GM19238 (cell line): ENCODE results near the gene POU4F1.
"Not testable (repeated sequence)": the region's sequence is repeated elsewhere in the genome, so short reads cannot be mapped to it uniquely, and the experiment has no call there.

ENCODE experiments used
- DNase-seq: peaks from one replicate; pipeline ENCODE4 v3.0.0; 2011; ENCODE audit warnings: low spot score; ENCODE audit not compliant: insufficient read length

The POU4F1 gene, protein sequence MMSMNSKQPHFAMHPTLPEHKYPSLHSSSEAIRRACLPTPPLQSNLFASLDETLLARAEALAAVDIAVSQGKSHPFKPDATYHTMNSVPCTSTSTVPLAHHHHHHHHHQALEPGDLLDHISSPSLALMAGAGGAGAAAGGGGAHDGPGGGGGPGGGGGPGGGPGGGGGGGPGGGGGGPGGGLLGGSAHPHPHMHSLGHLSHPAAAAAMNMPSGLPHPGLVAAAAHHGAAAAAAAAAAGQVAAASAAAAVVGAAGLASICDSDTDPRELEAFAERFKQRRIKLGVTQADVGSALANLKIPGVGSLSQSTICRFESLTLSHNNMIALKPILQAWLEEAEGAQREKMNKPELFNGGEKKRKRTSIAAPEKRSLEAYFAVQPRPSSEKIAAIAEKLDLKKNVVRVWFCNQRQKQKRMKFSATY

DNA sequence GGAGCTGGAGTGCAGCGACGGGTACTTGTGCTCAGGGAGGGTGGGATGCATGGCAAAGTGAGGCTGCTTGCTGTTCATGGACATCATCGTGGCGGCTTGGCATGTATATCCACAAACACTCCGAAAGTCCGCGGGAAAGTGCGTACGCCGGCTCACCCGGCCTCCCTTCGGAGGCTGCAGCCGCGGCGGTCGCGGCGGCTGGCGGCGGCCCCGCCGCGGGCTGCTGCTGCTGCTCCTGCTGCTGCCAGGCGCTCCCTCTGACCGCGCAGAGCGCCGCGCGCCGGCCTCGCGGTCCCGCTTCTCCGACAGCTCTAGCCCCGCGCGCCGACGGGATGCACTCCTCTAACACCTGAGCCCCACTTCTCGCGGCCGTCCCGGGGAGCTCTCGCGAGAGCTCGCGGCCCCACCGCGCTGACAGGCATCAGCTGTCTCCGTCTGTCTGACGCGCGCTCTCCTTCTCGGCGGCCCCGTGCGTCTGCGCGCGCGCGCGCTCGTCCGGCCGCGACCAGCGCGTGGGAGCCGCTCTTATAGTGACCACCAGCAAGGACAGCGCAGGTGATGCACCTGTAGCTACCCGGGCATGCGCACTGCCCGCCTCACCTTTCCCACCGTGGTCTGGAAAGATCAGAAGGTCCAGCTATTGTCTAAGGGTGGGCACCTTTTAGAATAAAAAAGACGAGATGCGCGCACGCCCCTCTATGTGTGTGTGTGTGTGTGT, at the start of gene POU4F1:
TSS of gene POU4F1 (minus strand) at position 313 of the 718 bp plus-strand sequence. CDS start at position 87, 226 bp downstream.
- DNase-seq, result peak; percentile 65

DNA sequence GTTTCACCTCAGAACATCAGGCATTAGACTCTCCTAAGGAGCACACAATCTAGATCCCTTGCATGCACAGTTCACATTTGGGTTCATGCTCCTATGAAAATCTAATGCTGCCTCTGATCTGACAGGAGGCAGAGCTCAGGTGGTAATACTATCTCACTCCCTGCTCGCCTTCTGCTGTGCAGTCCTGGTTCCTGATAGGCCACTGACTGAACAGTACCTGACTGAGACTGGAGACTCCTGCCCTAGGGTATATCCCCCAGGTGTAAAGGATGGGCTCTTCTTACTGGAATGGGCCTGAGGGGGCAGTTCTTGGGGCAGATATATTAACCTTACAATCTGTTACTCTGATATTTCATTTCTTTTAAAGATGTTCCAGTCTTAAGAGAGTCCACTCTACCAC, 49.3 kb upstream of the POU4F1 start:
- DNase-seq, result no peak

DNA sequence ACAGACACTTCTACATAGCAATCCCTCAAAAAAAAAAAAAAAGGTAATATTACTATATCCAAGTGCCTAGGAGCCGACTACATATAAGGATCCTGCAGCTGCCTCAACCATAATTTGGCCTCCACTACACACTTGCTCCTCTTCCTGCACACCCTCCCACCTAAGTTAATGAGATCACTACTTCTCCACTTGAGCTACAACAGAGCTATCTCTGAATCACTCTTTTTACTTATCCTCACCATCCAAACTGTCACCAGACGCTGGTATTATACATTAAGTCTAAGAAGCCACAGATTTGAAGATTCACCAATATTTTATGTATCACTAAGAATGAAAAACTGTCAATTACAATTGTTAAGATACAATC, 47.3 kb upstream of the POU4F1 start:
- no peak for DNase-seq

DNA sequence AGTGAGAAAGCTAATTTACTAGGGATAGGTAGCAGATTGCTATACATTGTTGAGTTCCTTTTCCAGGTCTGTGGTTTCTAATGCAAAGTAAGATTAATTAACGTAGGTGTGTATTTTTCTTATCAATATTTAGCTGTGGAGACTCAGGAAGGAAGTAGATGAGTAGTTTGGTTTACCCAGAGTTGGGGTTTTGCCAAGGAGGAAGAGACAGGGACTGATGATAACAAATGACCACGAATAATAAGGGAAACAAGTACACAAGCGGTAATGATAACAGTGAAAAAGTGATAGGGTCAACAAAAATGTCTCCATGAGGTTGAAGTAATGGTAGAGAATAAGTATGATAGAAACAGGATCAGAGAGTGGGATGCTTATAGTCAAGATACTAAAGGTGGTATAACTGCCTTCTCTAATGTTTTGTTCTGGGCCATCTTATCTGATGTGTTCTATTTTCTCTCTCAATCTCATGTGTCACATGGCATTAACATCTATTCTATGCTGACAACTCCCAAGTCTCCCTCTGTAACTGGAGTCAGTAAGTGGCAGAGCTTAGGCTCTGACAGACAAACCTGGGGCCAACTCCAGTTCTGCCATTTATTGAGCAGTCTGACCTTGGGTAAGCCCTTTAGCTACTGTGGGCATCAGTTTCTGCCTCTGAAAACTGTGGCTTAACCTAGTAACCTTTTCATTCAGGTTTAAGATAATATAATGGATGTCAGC, 46.8 kb upstream of the POU4F1 start:
- no peak for DNase-seq

DNA sequence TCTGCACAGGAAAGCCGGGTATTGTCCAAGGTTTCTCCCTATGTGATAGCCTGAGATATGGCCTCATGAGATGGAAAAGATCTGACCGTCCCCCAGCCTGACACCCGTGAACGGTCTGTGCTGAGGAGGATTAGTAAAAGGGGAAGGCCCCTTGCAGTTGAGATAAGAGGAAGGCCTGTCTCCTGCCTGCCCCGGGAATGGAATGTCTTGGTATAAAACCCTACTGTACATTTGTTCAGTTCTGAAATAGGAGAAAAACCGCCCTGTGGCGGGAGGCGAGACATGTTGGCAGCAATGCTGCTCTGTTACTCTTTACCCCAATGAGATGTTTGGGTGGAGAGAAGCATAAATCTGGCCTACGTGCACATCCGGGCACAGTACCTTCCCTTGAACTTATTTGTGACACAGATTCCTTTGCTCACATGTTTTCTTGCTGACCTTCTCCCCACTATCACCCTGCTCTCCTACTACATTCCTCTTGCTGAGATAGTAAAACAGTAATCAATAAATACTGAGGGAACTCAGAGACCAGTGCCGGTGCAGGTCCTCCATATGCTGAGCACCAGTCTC, 43.8 kb upstream of the POU4F1 start:
- not testable (repeated sequence) for DNase-seq

DNA sequence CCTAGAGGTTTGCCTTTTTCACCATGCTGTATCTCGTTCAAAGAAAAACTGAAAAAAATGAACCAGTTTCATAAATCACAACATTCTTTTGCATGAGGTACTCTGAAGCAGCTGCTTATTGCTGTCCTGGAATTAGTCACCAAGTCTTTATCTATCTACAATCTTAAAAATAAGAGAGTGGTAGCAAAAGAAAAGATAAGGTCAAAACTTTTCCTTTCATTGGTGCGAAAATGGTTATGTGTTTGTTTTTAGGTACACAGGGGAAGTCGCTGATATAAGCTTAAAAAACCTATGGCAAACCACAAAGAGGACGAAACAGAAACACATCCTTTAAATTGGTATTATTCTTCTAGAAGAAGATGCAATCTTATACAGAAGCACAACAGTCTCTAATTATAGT, 34.9 kb upstream of the POU4F1 start:
- DNase-seq, result no peak

DNA sequence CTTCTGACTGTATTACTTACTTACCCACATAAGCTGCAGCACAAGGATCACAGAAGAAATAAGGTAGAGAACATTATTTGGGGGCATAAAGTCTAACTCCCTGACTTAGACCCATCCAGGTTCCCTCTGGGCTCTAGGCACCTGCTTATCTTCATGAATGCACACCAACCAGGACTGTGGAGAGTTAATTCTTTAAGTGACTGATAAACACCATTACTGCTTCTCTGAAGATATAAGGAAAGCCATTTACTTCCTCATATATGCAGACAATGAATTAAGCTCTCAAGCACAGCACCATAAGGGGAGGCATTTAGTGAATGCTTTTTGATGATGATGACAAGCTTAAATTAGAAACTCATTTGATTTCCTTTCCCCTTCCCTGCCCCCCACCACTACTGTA, 33.1 kb upstream of the POU4F1 start:
- DNase-seq, result no peak

DNA sequence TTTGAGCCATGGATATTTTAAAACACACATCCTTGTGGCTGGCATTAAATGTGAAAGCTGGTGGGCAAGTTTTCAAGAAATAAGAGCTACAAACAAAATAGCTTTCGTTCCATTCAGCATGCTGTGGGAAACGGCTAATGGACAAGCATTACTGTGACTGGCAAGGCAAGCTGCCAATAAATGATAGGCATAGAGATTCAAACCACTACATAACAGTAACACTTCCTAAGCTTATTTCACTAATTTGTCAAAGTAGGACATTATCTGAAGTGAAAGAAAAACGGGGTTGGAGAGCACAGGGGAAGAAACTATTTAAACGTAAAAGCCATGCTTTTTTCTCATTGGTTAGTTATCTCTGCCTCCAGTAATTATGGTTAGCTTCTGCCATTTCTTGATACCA, 29.6 kb upstream of the POU4F1 start:
- DNase-seq, result no peak

DNA sequence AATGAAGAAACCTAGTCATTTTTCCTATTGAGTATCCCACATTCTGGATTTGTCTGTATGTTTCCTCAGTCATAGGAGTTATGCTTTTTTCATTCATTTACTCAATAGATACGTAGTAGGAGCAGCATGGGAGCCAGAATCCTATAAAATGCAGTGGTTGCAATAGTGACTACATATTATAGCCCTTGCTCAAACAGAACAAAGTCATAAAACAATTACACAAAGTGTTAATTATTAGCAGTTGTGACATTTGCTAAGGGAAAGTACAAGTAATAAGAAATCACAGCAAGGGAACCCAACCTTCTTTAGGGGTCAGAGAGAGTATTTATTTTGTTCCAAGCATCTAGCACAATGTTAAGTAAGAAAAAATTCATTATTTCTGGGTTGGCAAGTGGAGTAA, 27.7 kb upstream of the POU4F1 start:
- no peak for DNase-seq

DNA sequence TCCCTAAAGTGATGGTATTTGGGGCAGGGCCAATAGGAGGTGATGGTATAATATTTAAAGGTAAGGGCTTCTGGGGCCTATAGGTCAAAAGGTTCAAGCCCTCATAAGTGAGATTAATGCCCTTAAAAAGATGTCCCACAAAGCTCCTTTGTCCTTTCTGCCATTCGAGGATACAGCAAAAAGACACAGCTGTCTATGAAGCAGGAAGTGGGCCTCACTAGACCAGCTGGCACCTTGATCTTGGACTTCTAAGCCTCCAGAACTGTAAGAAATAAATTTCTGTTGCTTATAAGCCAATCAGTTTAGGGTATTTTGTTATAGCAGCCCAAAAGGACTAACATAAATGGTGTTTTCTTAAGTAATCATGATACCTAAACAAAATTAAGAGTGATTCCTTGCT, 27.2 kb upstream of the POU4F1 start:
- DNase-seq, result no peak

DNA sequence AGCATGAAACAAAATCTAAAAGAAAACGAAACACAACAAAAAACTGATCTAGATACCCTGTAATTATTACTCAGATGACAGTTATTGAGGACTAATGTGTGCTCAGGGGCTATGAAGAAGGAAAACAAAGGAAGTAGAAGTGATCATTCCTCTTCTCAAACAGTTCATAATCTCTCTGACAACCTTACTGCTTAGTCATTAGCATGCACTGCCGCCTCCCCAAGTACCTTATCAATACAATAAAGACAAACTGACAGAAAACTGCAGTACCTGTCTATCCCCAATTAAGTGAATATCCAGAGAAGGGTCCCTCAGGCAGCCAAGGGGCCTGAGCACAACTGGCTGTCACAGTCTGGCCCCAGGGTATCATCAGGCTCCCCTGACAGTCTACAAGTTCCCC, 22.0 kb upstream of the POU4F1 start:
- no peak for DNase-seq

DNA sequence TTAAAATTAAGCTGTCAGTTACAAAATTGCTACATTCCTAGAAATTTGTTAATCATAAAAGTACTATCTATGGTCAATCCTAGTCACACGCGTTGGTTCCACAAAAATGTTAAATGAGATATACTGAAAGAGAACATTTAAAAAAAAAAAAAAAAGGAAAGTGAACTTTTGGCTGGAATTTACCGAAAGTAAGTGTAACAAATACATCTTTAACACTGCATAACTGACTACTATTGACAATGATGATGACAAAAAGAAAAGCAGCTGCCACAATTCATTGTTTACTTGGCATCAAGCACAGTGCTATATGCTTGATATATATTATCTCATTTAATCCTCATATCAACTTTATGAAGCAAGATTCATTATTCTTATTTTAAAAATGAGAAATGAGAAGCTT, 19.8 kb upstream of the POU4F1 start:
- no peak for DNase-seq

DNA sequence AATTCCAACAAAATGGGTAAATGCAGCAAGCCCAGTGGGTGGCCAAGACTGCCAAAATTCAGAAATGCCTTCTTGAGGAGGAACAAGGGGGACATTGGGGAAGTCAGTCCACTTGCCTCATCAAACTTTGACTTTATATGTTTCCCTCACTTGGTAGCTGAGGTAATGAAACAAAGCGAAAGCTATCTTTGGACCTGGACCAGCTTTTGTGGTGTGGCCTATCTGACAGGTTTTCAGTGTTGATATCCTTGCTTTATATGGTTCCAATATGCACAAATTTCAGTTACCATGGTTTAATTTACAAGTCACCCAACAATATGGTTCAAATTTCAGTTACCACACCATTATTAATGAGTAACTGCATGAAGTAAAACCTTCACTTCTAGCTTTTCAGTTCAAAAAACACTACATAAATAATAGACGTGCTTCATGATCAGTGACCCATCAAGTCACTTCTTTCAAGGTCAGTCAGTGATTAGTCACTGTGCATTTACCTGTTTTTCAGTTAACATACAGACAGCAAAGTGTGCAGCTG, 17.7 kb upstream of the POU4F1 start:
- no peak for DNase-seq

DNA sequence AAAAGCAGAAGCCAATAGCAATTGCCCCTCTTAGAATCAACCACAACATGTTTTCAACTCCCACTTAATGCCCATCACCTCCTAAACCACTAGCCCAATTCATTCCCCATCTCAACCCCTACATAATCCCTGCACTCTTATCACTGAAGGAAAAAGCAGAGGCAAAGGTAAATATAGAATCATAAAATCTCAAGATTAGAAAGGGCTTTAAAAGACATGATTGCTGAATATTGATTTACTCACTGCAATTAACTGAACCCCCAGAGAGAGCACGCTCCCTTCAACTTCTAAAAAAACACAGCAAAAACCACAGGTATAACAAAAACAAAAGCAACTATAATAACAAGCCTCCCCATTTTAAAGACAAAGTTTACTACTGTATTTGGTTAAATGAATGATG, 15.1 kb upstream of the POU4F1 start:
- no peak for DNase-seq

DNA sequence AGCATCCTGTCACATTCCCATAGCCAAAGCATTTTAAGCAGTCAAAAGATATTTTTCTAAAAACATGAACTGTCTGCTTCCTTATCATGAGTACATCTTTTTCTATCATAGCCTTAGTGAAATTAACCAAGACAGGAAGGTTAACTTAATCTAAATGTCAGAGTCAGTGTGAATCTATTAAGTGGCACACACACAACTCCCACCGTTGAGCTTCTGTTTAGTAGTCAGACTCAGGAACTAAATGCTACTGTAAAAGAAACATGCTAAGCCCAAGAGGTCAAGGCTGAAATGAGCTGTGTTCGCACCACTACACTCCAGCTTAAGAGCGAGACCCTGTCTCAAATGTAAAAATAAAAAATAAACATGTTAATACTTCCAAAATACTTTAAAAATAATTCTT, 7.7 kb upstream of the POU4F1 start:
- no peak for DNase-seq

DNA sequence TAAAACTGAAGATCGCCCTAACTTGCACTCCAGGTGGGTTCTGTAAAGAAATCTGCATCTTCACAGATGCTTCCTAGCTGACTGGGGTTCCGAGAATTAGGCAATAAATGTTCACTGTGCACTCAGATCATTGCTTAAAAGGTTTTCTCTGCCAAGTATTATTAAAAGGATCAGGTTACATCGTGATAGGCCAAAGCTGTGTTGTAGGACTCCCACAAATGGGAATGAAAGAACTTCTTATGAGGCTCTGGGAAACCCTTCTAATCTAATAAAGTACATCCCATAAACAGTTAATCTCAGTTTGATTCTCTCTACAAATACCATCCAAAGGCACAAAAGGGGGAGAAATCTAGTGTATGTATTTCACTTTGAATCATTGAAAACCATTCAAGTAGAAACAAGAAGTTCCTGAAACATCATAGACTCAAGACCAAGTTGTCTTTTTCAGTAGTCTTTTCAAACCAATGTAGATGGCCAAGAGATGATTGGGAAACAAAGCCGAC, 7.1 kb upstream of the POU4F1 start:
- DNase-seq, result no peak

DNA sequence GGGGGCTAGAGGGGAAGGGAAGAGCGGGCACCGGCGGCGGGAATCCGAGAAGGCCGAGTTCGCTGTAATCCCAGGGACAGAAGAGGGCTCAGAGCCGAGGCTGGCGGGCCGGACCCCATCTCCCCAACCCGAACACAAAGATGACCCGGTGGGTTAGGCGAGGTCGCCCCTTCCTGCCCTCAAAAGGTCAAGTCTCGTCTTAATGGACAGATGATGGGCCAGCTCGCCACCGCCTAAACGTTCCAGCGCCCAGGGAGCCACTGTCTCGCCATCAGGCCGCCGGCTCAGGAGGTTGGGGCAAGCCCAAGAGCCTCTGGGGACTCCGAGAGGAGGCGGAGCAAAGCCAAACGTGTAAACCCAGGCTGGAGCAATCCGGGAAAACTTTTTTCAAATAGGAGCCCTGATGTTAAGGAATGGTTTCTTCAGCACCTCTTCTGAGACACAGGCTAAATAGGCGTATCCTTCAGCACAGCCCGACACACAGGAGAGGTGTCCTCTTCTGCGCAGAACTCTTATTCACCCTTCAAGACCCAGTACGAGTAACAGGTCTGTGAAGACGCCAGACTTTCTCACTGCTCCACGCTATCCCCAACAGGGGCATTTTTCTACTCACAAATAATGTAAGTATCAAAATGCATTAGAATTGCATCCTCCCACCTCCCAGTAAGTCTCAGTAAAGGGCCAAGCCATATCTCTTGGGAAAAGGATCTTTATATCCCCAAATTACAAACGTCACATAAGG, 6.3 kb upstream of the POU4F1 start:
- no peak for DNase-seq

DNA sequence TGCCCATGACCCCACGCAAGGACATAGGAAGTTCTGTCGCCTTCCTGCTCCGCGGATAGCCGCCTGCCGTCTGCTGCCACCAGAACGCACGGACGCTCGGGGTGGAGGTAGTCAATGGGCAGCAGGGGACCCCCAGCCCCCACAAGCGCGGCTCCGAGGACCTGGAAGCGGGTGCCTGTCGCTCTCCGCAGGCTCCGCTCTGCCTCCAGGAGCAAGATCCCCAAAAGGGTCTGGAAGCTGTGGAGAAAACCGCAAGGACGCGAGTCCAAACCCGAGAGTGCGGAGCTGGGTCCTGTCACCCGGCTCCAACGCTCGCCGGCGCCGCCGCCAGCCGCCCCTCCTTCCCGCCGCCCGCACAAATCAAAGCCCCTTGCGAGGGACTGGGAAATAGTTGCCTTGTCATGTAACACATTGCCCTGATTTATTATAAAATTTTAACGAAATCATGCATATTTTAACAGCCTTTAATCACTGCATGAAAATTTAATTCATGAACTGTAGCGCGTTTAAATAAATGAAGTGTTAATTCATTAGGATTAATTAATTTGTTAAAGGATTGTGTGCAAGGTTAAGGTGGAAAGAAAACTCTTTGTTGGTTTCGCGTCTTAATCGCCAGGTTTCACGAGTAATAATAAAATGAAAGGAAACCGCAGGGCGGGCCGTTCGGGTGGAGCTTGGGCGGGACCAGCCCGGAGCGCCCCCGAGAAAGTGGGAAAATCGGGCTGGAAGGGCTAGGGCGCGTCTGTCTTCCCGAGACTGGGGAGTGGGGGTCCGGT, 5.5 kb upstream of the POU4F1 start:
- no peak for DNase-seq

DNA sequence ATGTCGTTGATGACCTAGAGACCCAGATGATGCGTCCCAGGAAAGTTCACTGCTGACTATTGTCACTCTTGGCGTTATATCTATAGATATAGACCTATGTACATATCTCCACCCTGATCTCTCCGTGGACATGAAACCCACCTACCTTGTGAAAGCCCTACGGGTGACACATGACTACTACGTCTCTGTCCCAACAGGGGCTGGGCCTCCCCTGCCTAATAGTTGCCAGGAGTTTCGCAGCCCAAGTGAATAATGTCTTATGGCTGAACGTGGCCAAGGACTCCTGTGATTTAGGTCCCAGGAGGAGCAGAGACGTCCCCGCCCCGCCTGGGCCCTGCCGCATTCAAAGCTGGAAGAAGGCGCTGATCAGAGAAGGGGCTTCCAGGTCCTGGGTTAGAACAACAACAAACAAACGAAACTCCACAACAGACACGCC, 4.9 kb upstream of the POU4F1 start:
- DNase-seq, result no peak
